ENCODE measurements around the gene PTCH1.

Gene PTCH1

DNA sequence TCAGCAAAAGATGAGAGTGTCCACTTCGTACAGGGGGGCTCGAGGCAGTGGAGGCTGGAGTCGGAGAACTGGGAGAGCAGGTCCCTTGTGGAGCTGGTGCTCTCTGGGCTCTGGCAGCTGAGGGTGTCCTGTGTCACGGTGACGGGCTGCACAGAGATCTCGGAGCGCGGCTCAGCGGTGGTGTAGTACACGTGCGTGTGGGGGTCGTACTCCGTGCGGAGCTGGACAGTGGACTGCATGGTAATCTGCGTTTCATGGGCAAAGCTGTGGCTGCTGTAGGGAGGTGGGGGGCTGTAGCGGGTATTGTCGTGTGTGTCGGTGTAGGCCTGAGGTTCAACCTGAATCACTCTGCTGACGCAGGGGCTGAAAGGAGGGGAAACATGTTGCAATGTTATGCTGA, 48.0 kb downstream of the PTCH1 start:
- ATAC-seq, result no peak
- Mint-ChIP-seq H3K9me3 (no peaks in the 10 kb centered on the region), H3K27ac (no peak overlapping the region), H3K4me3 (no peak overlapping the region), H3K27me3 (no peaks in the 10 kb centered on the region), H3K4me1 (peaks cover 11% of the 10 kb centered on the region)
- no peak for DNase-seq

DNA sequence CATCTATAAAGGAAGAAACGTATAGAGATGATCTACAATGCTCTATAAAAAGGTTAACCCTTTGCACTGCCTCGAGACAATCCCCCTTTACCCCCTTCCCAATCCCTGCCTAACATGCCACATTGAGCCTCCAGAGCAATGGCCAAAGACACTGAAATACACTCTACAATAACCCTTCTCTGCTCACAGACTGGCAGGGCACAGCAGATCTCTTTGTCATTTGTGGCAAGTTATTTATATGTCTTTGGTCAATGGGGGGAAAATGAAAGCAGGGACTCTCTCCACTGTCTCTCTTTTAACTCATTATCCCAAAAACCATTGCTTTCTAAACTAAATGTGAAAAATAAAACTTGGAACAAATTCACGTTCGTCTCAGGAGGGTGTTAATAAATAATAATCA, 51.7 kb downstream of the PTCH1 start:
- Mint-ChIP-seq H3K4me1 (peaks cover 48% of the 10 kb centered on the region), H3K27me3 (no peaks in the 10 kb centered on the region), H3K4me3 (no peak overlapping the region), H3K9me3 (no peaks in the 10 kb centered on the region), H3K27ac (no peak overlapping the region)
- DNase-seq (no peak), ATAC-seq (no peak)

DNA sequence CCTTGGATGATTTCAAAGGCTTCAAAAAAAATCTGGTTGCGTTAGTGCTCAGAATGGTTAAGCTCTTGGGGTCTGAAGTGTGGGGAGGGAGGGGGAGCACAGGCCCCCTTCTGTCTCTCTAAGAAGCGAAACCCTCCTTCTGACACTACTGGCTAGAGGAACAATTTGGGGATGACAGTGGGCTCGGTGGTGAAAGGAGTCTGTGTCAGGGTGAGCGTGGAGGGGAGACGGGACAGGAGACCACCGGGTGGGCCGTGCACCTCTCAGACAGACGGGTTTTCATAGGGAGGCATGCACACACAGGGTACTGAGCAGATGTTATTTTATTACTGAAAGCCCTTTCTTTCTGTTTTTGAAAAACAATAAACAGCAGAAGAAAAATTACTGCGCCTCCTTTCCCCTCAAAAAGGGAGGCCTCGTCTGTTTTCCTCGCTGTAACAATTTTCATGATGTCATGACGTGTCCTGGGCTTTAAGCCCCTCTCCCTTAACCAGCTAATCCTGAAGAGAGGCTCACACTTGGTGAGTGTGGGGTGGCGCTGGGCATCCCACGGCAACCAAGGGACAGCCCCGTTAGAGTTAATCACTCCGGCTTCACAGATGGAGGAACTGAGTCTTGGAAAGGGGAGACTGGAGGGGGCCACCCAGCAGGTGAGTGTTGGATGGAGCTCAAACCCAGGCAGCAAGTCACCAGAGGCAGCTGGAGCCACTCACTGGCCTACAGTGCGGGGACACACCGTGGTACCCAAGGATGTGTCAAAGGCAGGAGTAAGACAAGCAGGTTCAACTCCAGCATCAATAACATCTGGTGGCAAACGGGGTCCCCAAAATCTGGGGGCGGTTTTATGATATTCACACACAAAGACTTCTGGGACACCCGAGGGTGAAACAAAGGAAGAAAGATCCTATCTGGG, 53.4 kb downstream of the PTCH1 start:
- Mint-ChIP-seq H3K4me3 (peak overlapping the region; percentile 79 to 86), H3K27ac (peak overlapping the region in 1 of 2 donors; percentile 46), H3K9me3 (no peaks in the 10 kb centered on the region), H3K4me1 (peaks cover 48% of the 10 kb centered on the region), H3K27me3 (no peaks in the 10 kb centered on the region)
- ATAC-seq (peak; percentile 4), DNase-seq (peak in 1 of 2 donors; percentile 4)

DNA sequence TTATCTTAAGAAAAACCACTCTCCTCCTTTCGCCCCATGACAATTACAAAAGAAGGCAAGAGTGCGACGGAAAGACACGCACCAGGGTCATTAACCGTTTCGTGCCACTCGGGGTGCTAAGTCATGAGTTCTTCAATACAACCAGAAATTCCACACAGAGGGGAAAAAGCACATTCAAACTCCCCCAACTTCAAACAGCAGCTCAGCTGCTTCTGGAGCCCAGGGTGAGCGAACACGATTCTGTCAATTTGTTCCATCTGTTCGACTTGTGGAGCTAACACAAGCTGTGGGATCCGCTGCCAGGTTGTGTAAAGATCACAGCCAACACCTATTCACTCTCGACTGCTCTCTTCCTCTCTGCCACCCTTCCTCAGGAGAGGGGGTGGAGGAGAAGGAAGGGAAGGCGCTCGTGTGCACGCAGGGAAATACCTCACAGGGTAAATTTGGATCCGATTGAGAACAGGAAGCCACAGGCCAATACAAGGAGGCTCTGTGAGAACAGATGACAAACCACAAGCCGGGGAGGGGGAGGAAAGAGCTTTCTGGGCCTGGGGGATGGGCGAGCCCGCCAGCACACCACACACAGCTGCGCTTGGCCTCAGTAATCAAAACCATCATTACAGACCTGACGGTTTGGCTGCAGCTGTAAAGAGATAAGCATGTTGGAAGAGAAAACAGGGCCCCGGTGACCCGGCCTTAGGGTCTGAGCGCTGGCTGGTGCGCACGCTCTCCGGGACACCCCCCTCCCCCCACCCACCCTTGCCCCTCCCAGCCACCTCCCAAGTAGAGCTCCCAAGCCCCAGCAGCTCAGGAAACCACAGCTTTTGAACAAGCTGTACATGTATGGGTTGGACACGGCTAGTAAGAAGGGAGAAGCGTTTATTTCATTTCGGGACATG, 54.3 kb downstream of the PTCH1 start:
- Mint-ChIP-seq H3K27ac (peak overlapping the region; percentile 31 to 74), H3K9me3 (no peaks in the 10 kb centered on the region), H3K4me3 (peak overlapping the region; percentile 79 to 86), H3K27me3 (no peaks in the 10 kb centered on the region), H3K4me1 (peaks cover 48% of the 10 kb centered on the region)
- DNase-seq (peak; percentile 68 to 83), ATAC-seq (peak; percentile 98)

DNA sequence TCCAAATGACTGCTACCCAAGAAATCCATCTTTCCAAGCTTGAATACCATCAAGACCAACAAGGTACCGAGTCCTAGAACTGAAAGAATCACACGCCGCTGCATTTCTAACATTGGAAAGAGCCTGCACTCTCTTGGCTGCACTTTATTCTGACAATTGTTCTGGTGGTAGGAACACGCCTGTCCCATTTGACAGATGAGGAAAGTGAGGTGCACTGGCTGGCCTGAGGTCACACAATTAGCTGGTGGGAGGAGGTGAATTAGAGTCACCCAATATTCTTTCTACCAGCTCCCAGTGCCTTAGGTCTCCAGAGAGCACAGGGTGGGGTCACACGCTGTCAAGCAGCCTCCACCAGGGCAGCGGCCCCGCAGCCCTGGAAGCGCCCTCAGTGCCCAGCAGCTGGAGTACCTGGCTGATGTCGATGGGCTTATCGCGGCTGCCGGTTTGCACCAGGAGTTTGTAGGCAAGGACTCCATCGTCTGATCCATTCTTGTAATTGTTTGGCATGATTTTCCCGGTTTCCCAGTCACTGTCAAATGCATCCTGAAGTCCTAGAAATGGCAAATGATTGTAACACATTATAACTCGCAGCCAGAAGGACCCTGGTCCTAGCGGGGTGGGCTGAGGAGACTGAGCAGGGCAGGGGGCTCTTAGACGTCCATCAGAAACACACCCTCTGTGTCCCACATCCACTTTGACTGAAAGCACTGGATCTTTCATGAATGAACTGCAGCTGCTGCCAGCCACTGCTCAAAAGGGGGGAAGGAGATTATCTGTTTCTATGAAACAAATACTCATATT, 55.1 kb downstream of the PTCH1 start:
- peak overlapping the region; percentile 79 to 86 for H3K4me3 Mint-ChIP-seq
- no peaks in the 10 kb centered on the region for H3K9me3 Mint-ChIP-seq
- DNase-seq, result no peak
- H3K4me1 Mint-ChIP-seq, result peaks cover 48% of the 10 kb centered on the region
- no peak for ATAC-seq
- H3K27ac Mint-ChIP-seq, result peak overlapping the region in 1 of 2 donors; percentile 31
- no peaks in the 10 kb centered on the region for H3K27me3 Mint-ChIP-seq

DNA sequence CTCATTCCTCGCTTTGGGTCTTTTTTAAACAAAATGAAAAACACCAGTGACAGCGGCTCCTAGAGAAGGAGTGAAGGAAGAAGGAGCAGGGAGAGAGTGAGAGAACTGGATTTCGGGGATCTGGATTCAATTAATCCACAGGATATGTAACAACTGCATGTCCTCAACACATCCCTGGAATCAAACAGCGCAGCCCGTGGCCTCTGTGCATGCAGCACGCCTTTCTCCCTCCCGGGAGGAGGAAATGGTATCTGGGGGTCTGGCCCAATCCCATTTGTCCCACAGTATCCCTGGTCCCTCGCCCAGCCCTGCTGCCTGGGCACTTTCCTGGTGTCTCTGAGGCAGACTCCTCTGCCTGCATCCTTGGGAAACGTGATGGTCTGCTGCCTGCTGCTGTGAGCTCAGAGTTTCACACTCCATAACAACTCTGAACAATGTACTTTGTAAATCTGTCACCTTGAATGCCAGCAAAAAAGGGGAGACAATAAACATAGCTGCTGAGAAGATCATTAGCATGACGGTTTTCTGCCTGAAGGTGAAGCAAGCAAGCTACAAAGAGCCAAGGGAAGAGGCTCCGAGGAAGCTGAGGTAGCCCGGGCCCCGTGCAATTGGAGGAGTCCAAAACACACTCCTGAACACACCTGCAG, 56.1 kb downstream of the PTCH1 start:
- no peak for ATAC-seq

DNA sequence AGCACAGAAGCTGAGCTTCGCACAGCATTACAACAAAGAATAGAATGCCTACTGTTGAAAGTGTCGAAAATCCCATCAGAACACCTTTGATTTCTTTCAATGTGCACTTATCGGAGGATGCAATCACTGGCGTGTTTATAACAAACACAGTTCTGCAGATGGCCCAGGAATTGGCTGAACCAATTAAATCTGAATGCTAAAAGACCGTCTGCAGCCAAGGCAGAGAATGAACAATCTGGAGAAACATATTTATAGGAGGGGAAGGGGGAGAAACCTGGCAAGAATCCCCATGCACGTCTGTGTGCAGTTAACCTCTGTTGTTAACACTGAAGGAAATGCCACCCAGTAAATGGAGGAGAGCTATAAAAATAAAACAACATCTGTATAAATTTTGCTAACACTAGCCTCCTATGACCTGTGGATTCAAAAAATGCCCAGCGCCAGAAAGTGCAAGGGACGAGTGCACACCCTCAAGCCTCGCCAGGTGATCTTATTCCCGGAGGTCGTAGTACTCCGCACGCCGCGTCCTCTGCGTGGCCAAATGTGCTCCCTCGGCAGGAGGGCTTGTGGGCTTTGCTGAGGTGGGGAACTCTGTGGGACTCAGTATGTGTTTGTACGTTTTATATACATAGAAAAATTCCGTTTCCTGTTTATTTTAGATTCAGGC, 56.8 kb downstream of the PTCH1 start:
- no peak for ATAC-seq
- Mint-ChIP-seq H3K4me3 (no peak overlapping the region), H3K27me3 (no peaks in the 10 kb centered on the region), H3K4me1 (peaks cover 43% of the 10 kb centered on the region), H3K27ac (no peak overlapping the region), H3K9me3 (no peaks in the 10 kb centered on the region)
- no peak for DNase-seq

More for the DNA sequence above, 56.1 kb downstream of the PTCH1 start:
- Mint-ChIP-seq H3K4me1 (peaks cover 48% of the 10 kb centered on the region), H3K27me3 (no peaks in the 10 kb centered on the region), H3K9me3 (no peaks in the 10 kb centered on the region), H3K4me3 (no peak overlapping the region), H3K27ac (no peak overlapping the region)
- DNase-seq, result no peak

DNA sequence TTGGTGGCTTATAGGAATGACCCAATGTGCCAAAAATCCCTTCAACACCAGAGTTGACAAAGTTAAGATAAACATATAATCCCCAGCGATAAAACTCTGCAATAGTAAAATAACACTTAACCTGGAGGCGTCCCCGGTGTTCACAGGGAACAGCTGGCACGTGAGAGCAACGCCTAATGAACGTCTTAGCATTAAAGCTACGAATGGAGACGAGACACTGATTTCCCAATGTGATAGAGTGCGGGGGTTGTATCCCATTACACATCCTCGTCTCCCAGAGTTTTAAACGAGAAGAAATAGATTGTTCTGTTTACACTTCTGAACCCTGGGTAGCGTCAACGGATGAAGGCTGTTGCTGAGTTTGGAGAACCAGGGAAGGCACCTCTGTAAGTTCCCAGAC, 57.6 kb downstream of the PTCH1 start:
- Mint-ChIP-seq H3K27ac (no peak overlapping the region), H3K9me3 (no peaks in the 10 kb centered on the region), H3K27me3 (no peaks in the 10 kb centered on the region), H3K4me1 (peaks cover 39% of the 10 kb centered on the region), H3K4me3 (no peak overlapping the region)
- DNase-seq (no peak), ATAC-seq (no peak)

DNA sequence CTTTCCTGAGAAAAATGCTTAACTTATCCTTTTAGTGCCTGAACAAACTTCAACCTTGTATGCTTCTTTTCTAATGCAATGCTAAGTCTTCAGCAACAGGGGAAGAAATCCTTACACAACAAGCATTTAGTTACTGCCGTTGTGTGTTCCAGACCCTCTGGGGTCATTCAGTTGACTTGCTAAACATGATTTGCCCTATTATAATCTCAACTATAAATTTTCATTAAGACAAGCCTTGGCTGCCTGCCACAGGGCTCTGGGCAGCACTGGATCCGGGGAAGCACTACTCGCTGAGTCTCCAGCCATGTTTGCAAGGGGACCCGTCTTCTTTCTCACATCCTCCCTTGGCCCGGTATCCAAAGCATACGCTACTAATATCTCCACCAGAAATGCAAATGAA, 58.1 kb downstream of the PTCH1 start:
- Mint-ChIP-seq H3K4me3 (no peak overlapping the region), H3K4me1 (peaks cover 35% of the 10 kb centered on the region), H3K27me3 (no peaks in the 10 kb centered on the region), H3K27ac (no peak overlapping the region), H3K9me3 (no peaks in the 10 kb centered on the region)
- no peak for ATAC-seq
- DNase-seq, result no peak

DNA sequence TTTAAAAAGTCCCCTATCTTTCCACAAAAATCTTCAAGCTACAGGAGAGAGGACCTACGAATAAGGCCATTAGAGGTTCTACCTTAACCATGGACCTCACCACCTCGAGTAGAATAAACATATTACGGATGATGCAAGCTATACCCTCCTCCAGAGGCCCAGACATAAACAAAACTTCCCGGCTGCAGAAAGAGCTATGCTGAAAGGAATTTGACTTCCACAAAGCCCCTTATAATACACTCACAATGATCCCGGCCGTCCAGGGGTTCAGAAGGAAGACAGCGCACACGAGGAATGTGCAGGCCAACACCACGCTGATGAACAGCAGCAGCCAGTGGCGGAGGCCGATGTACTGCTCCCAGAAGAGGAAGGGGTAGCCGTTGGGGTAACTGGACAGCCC, 59.0 kb downstream of the PTCH1 start:
- Mint-ChIP-seq H3K4me3 (no peak overlapping the region), H3K4me1 (peaks cover 26% of the 10 kb centered on the region), H3K9me3 (no peaks in the 10 kb centered on the region), H3K27ac (no peak overlapping the region), H3K27me3 (no peaks in the 10 kb centered on the region)
- ATAC-seq, result no peak
- DNase-seq, result no peak

DNA sequence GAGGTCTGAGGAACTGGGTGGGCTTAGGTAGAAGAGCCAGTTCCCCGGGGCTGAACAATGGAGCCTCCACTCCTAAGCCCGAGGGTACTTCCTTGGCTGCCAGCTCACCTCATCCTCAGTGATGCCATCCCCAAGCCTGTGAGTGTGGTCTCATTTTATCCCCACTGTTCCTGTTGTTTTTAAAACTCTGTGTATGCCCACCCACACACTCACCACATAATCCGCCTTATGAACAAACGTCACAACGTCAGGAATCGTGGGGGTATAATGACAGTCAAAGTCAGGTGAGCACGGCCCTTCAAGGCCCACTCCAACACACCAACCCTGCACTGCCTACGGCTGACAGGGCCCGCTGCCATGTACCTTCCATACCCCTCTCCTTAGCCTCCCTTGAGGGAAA, 61.1 kb downstream of the PTCH1 start:
- H3K4me1 Mint-ChIP-seq, result peaks cover 6% of the 10 kb centered on the region
- DNase-seq, result no peak
- no peaks in the 10 kb centered on the region for H3K27me3 Mint-ChIP-seq
- H3K4me3 Mint-ChIP-seq, result no peak overlapping the region
- H3K27ac Mint-ChIP-seq, result no peak overlapping the region
- ATAC-seq, result no peak
- no peaks in the 10 kb centered on the region for H3K9me3 Mint-ChIP-seq

DNA sequence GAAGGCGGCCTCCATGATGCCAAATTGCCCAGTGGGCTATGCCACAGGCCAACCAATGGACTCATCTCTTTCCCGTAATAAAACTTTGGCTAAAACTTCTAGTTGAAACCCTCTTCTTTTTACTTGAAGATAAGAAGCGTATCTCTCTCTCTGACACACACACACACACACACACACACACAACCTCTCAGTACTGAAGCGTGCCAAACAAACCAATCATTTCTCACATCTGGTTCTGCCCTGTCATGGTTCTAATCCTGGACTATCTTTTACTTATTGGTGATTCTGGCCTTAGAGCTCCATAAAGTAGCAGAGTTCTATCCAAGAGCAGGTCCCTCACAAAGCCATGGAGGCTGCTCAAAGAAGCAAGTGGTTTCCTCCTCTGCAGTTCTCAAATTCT, 64.6 kb downstream of the PTCH1 start:
- Mint-ChIP-seq H3K4me1 (peaks cover 8% of the 10 kb centered on the region), H3K27ac (no peak overlapping the region), H3K4me3 (no peak overlapping the region), H3K27me3 (no peaks in the 10 kb centered on the region), H3K9me3 (no peaks in the 10 kb centered on the region)
- DNase-seq, result no peak
- no peak for ATAC-seq

DNA sequence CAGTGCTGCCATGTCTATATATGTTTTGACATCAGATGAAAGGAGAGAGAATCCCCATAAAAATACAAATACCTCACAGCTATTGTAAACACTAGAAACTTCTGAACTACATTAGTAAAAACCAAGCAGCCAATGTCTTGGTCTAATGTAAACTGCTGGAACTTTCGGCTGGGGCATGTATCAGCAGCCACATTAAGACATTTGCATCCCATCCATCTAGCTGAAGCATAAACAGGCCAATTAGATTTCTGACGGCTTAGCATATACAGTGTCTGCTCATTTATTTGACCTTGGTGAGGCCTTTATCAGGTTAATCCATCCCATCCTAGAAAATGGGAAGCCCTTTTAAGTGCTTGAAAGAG, 65.7 kb downstream of the PTCH1 start:
- H3K27ac Mint-ChIP-seq, result no peak overlapping the region
- no peaks in the 10 kb centered on the region for H3K27me3 Mint-ChIP-seq

DNA sequence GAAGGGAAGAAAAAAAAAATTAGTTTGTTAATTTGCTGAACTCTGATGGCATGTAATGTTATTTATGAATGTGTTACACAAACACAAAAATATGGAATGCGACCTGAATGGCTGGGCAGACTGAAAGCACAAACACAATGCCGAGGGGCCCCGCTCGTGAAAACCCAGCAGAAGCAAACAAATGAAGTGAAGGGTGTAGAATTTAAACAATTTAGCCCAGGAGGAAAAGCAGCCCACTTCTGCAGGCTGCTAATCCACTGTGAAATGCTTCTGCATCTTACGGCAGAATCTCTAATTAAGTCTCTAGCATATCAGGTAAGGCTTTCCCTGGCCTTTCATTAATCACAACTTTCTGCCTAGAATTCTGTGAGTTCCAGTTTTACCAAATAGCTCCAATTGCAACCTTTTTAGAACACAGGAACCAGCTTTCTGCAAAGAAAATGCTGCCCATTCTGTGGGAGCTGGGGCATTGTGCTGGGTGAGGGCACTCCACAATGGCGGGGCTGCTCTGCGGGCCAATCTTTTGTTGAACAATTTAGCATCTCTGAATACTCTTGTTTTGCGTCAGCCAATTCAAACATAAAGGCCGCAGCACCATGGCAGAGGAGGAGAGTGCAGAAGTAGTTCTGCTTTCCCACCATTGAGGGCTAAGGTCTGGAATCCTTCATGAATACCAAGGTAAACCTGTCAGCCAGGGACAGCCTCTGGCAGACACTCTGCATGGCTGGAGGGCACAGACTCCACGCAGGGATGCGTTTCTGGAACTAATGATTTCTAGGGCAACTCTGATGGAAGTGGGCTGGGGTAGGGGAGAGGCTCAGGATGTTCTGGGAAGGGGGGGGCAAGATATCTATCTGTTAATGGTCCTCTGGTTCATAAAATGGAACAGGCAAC, 66.4 kb downstream of the PTCH1 start:
- ATAC-seq (no peak), DNase-seq (no peak)
- Mint-ChIP-seq H3K9me3 (no peaks in the 10 kb centered on the region), H3K4me1 (peaks cover 19% of the 10 kb centered on the region), H3K27ac (no peak overlapping the region), H3K27me3 (no peaks in the 10 kb centered on the region), H3K4me3 (no peak overlapping the region)

More for the DNA sequence above, 65.7 kb downstream of the PTCH1 start:
- DNase-seq, result no peak
- no peaks in the 10 kb centered on the region for H3K9me3 Mint-ChIP-seq
- ATAC-seq, result no peak
- H3K4me1 Mint-ChIP-seq, result peaks cover 19% of the 10 kb centered on the region
- H3K4me3 Mint-ChIP-seq, result no peak overlapping the region

All from stimulated activated naive CD8-positive, alpha-beta T cell treated with anti-CD3 and anti-CD28 coated beads, Interleukin-15, amount 100 ng/mL, for 72 hours (primary cell).